ENCODE results near the gene OSBPL10. TPM values are rescaled to one million over a fixed set of nuclear protein-coding genes. Genes with fewer than 3 reads are reported as not detected.
A peak's percentile ranks its signal among the peaks of the same experiment; 100 is the strongest.

The OSBPL10 gene
- total and polyA plus RNA-seq, 2 of the 4 experiments (the other 2 are of a cell fraction): 9.5 to 10.1 TPM

GRCh38 chr3:31670722-31671121 is 310.3 kb downstream of the OSBPL10 start:
- ATAC-seq (ENCODE audit: low read depth) (no peak), DNase-seq (no peak)
- no peaks in the 10 kb centered on the region for H3K9me3 ChIP-seq (ENCODE audit: control insufficient read depth, insufficient read depth, low read length)
- H2AFZ ChIP-seq (replicated peaks; ENCODE audit: low read length, poor library complexity): no peak overlapping the region
- no TSS peak for BruUV-seq (replicated peaks)
- H3K4me1 ChIP-seq (ENCODE audit: control insufficient read depth, insufficient read depth, low read length): peaks cover 3% of the 10 kb centered on the region; the same call in 1 of the 2 replicates
- no peak overlapping the region for H3K14ac ChIP-seq (replicated peaks; ENCODE audit: low read depth, low read length)
- no peak overlapping the region for H2BK5ac ChIP-seq (ENCODE audit: low read depth, low read length, poor library complexity, severe bottlenecking)
- WGBS, 2 experiments (ENCODE audit: extremely low coverage in 2 of 2, insufficient read length in 1 of 2): no CpG with 5 or more reads among the region's 9 CpGs
- in situ Hi-C loops (cut with MboI; ENCODE audit: low sequenced_read_pairs) (no loop called here), dilution Hi-C loops (cut with HindIII; ENCODE audit: low sequenced_read_pairs, unreplicated experiment) (no loop called here), intact Hi-C loops (cut with micrococcal nuclease) (no loop called here)
- H2BK20ac ChIP-seq (ENCODE audit: low read depth, low read length): no peak overlapping the region
- no peak overlapping the region for H4K8ac ChIP-seq (ENCODE audit: low read depth in 2 of 2, low read length in 2 of 2)
- peak overlapping the region; percentile 18; the same call in 1 of the 2 replicates for H3K18ac ChIP-seq (ENCODE audit: low read depth, low read length)
- H3K4me3 ChIP-seq (ENCODE audit: insufficient read depth, low read depth, low read length): no peak overlapping the region
- H3K23ac ChIP-seq (ENCODE audit: low read depth, low read length): no peak overlapping the region
- TF ChIP-seq ELK1 (IDR thresholded peaks at IDR 0.05; ENCODE audit: borderline replicate concordance, low read depth, low read length) (no peak), MXI1 (IDR thresholded peaks at IDR 0.05; ENCODE audit: borderline replicate concordance, low read depth, low read length) (no peak), CEBPB (IDR thresholded peaks at IDR 0.05; ENCODE audit: low read depth, low read length) (no peak), SMC3 (IDR thresholded peaks at IDR 0.05; ENCODE audit: low read depth, low read length) (no peak), CHD1 (IDR thresholded peaks at IDR 0.05; ENCODE audit: low read depth, low read length) (no peak), RFX5 (IDR thresholded peaks at IDR 0.05; ENCODE audit: low read depth, low read length) (no peak), USF2 (IDR thresholded peaks at IDR 0.05; ENCODE audit: low read depth, low read length) (no peak), NFE2L2 (IDR thresholded peaks at IDR 0.05; ENCODE audit: low read depth, low read length) (no peak), POLR2A (IDR thresholded peaks at IDR 0.05; ENCODE audit: low read depth, low read length) (no peak), FOS (IDR thresholded peaks at IDR 0.05; ENCODE audit: low read depth, low read length) (no peak), RCOR1 (IDR thresholded peaks at IDR 0.05; ENCODE audit: insufficient replicate concordance, low read length) (no peak), BHLHE40 (IDR thresholded peaks at IDR 0.05; ENCODE audit: low read depth, low read length) (no peak), CTCF (conservative IDR thresholded peaks at IDR 0.05; ENCODE audit: low read depth, low read length) (no peak), MAFK (IDR thresholded peaks at IDR 0.05; ENCODE audit: low read depth, low read length) (no peak), MAZ (IDR thresholded peaks at IDR 0.05; ENCODE audit: borderline replicate concordance, low read depth, low read length) (no peak), RAD21 (IDR thresholded peaks at IDR 0.05; ENCODE audit: low read length) (no peak)
- peaks cover 2% of the 10 kb centered on the region; the same call in 1 of the 2 replicates for H3K9me1 ChIP-seq (ENCODE audit: insufficient read depth, low read length)
- H4K20me1 ChIP-seq (ENCODE audit: insufficient read depth, low read length): no peaks in the 10 kb centered on the region
- H3K27me3 ChIP-seq (ENCODE audit: control insufficient read depth, insufficient read depth, low read length): no peaks in the 10 kb centered on the region
- no peak overlapping the region for H4K5ac ChIP-seq (ENCODE audit: low read depth, low read length)
- H3K27ac ChIP-seq (ENCODE audit: insufficient read depth, low read length): no peak overlapping the region
- no peak overlapping the region for H4K91ac ChIP-seq (ENCODE audit: insufficient read depth, low read depth, low read length)
- H3K4me2 ChIP-seq (ENCODE audit: low read depth, low read length): no peak overlapping the region
- no peak overlapping the region for H2AK9ac ChIP-seq (replicated peaks; ENCODE audit: low read depth, low read length, poor library complexity)
- no peak overlapping the region for H3K4ac ChIP-seq (ENCODE audit: low read depth, low read length)
- ChIA-PET CTCF (no interaction called here), POLR2A (ENCODE audit: unreplicated experiment) (no interaction called here)
- no peak overlapping the region for H3K56ac ChIP-seq (ENCODE audit: extremely low read depth, insufficient read depth, low read length)
- H2BK120ac ChIP-seq (ENCODE audit: low read depth, low read length): no peak overlapping the region
- H2BK15ac ChIP-seq (ENCODE audit: low read depth, low read length): no peak overlapping the region
- H3K9ac ChIP-seq (ENCODE audit: low read depth, low read length): no peak overlapping the region
- H3K36me3 ChIP-seq (ENCODE audit: control insufficient read depth, insufficient read depth, low read length): peaks cover 1% of the 10 kb centered on the region; the same call in 1 of the 2 replicates
- H2AK5ac ChIP-seq (ENCODE audit: low read depth, low read length): no peak overlapping the region
- no peaks in the 10 kb centered on the region for H3K79me1 ChIP-seq (ENCODE audit: low read depth in 1 of 2, low read length in 2 of 2)
